ENCODE results near the gene MYO7A.

MYO7A gene

DNA sequence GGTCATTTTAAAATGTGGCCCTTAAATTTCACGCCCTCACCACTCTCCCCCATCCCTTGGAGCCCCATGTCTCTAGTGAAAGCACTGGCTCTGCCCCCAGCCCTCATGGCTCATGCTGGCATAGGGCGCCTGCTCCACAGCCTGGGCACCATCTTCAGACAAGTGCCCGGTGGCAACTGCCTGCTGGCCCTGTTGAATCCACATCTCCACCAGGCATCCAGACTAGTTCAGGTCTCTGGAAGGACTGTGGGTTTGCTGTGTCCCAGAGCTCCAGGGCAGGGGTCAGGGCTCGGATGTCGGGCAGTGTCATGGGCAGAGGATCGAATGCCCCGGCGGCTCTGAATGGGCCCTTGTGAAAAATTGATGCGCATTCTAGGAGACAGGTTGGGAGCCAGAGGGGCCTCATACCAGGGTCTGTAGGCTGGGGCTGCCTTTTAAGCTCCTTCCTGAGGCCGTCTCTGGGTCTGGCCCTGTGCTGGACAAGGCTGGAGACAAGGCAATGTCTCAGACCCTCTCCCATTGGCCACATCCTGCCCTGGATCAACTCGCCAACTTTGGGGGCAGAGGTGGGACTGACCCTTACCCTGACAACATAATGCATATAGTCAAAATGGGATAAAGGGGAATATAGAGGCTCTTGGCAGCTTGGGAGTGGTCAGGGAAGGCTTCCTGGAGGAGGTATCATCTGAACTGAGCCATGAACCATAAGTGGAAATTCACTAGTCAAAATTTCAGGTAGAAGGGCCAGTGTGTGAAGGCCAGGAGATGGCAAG, 1.2 kb downstream of the MYO7A start:
- no peak for DNase-seq (ENCODE audit: low spot score)

DNA sequence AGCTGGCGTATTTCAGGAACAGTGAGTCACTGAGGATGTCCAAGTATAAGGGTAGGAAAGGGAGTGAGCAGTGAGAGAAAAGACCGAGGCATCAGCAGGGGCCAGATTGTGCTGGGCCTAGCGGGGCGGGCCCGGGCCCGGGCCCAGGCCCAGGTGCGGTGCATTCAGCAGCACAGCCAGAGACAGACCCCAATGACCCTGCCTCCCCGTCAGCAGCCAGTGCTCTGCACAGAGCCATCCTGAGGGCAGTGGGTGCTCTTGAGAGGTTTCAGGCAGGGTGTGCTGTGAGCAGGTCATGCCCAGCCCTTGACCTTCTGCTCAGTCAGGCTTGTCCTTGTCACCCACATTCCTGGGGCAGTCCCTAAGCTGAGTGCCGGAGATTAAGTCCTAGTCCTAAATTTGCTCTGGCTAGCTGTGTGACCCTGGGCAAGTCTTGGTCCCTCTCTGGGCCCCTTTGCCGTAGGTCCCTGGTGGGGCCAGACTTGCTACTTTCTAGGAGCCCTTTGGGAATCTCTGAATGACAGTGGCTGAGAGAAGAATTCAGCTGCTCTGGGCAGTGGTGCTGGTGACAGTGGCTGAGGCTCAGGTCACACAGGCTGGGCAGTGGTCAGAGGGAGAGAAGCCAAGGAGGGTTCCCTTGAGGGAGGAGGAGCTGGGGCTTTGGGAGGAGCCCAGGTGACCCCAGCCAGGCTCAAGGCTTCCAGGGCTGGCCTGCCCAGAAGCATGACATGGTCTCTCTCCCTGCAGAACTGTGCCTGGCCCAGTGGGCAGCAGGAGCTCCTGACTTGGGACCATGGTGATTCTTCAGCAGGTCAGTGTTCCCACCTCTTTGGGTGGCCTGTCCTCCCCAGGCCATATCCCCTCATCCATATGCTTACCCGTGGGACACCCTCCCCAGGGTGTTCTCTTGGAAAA, 2.1 kb downstream of the MYO7A start:
- no peak for DNase-seq (ENCODE audit: low spot score)

DNA sequence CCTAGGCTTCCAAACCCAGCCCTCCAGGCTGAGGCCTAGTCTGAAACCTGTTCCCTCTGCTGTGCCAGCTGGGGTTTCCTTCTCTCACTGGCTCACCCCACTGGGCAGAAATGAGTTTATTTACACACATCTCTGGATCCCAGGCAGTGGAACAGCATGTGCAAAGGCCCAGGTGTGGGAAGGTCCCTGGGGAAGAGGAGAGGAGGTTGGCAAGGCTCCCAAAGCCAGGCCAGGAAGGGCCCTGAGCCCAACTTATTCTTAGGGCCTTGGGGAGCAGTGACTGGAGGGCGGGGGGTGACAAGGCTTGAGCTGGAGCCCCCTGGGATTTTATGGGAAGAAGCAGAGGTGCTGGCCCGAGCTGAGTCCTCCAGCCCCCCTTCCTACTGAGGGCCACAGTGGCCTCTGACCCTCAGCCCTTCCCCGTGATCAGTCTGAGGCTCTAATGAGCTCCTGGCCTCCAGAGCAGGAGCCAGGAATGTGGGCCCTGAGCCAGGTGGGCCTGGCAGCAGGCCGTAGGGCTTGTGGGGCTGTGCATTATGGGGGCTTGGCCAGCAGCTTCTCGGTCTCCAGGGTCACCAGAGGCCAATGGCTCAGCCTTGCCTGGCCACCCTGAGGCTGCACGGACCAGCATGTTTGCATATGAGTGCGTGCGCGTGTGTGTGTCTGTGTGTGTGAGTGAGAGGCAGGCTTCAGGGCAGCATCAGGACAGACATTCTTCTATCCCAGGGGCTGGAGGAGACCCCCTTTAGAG, 2.9 kb downstream of the MYO7A start:
- no peak for DNase-seq (ENCODE audit: low spot score)

DNA sequence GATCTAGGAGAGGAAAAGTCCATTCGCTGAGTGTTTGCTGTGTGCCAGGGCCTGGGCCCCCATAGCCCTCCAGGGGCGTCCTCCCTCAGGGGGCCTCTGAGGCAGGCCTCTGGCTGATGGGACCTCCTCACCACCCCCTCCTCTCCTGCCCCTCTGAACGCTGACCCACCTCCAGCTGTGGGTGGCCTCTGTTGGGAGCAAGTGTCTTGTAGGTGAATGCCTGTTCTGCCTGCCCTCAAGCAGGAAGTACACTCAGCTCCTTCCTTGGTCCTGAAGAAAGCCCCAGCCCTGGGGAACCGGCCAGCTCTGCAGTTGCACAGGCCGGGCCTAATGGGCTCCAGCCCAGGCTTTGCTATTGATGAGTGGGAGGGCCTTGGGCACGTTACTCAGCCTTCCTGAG, 3.5 kb downstream of the MYO7A start:
- DNase-seq (ENCODE audit: low spot score) = no peak

DNA sequence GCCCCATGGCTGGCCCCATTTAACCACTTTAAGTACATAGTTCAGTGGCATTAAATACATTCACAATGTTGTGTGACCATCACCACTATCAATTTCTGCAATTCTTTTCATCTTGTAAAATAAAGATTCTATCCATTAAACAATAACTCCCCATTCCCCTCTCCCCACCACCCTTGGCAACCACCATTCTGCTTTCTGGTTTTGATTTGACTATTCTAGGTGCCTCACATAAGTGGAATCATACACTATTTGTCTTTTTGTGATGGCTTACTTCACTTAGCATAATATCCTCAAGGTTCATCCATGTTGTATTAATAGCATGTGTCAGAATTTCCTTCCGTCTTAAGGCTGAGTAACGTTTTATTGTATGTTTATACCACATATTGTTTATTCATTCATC, 7.0 kb downstream of the MYO7A start:
- DNase-seq (ENCODE audit: low spot score) = no peak

DNA sequence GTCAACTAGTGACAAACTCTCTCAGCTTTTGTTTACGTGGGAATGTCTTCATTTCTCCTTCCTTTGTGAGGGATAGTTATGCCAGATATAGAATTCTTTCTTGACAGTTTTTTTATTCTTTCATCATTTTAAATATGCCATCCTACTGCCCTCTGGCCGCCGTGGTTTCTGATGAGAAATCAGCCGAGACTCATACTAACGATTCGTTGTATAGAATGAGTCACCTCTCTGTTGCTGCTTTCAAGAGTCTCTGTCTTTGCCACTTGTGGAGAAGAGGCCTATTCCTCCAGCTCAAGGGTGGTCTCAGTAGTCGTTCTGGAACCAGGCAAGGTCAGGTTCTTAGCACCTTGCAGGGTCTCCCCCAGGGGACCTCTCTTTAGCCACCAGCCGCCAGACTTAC, 8.0 kb downstream of the MYO7A start:
- DNase-seq (ENCODE audit: low spot score) = peak; percentile 62

DNA sequence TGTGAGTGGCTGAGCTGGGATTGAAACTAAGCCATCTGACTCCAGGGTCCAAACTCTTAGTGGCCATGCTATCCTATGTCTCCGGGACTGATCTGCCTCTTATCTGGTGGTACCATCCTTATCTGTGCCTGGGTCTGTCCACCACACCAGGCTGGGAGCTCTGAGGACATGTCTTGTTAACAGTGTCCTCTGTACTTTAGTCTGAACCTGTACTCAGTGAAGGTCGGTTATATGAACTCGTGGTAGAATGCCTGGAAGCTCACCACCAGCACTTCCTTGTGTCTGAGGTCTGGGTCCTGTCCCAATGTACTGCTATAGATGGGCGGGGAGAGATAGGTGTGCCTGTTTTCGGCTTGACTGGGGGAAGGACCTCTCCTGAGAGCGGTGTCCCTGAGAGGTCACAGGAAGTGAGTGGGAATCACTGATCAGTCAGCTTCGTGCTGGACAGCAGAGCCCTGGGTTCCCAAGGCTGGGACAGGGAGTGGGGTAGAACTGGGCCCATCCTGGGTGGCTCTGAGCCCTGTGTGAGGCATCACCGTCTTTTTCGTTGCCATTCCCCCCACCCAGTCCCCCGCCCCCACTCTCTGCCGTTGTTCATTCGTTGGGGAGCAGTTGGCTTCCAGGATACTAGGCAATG, 8.9 kb downstream of the MYO7A start:
- DNase-seq (ENCODE audit: low spot score) = no peak

DNA sequence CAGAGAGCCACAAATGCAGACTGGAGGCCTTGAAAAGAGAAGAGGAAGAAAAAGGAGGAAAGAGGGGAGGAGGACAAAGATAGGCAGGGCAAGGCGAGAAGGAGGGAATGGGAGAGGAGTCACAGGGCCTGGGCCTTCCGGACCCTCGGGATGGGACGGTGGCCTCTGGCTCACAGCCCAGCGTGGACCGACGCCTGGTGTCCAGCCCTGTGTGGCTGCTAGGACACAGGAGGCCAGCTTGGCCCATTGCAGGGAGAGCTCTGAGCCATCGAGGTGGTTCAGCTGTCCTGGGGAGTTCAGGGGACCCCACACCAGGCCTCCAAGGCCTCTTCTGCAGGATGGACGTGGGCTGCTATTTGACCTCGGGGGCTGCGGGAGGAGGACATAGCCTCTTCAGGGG, 9.4 kb downstream of the MYO7A start:
- DNase-seq (ENCODE audit: low spot score) = no peak

DNA sequence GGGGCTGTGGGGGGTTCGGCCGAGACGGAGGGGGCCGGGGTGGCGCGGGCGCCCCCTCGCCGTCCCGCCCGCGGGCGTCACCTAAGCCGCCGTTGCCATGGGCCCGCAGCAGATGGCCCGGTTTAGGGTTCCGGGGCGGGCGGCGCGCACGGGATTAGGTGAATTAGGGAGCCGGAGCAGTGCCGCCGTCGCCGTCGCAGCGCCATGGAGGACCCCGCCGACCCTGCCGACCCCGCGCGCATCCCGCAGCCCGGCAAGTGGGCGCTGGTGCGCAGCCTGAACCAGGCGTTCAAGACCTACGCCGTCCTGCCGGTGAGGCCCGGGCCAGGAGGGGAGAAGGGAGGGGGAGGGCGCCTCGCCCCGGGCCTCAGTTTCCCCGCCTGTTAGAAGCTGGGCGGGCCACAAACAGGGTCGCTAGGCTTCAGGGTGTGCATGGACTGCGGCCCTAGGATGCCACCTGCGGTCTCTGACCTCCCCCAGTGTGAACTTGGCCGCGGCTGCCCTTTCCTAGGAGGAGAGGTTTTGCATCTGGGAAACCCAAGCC, 10.1 kb downstream of the MYO7A start:
- no peak for DNase-seq (ENCODE audit: low spot score)

DNA sequence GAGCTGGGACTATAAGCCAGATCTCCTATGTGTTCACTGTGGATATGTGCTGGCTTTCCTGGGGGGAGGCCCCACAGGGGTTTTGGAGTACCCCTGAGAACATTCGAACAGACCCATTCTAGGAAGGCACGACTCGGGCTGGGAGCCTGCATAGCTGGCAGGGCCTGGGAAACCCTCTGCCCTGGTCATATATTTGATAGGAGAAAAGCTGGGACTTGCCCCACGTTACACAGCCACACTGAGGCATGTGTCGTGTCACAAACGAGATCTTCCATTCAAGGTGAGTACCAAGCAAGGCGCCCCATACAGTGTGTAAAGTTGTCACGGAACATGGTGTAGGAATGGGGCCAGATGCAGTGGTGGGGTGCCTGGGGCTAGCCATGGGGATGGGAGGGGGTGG, 11.2 kb downstream of the MYO7A start:
- DNase-seq (ENCODE audit: low spot score) = no peak

DNA sequence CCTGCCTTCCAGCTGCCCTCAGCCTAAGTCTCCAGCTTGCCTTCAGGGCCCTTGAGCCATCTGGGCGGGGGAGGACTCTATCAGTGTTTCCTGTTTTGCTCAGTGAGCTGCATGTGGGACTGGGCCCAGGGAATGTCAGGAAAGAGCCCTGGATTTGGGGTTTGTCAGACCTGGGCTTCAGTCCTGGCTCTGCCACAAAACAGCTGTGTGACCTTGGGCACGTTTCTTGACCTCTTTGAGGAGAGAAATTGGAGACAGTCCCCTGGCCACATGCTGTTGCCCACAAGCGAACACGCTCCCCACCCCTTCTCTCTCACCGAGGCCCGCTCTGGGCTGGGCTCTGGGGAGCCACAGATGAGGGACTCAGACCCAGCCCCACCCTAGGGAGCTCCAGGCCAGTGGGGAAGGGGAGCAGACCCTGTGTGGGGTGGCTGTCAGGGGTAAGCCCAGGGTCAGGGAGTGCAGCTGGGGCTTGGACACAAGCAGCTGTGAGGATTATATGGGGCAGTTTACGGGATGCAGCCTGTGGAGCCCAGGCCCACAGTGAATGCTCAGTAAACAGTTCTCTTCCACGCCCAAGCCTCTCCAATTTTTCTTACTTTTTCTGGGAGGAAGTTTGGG, 12.3 kb downstream of the MYO7A start:
- no peak for DNase-seq (ENCODE audit: low spot score)

DNA sequence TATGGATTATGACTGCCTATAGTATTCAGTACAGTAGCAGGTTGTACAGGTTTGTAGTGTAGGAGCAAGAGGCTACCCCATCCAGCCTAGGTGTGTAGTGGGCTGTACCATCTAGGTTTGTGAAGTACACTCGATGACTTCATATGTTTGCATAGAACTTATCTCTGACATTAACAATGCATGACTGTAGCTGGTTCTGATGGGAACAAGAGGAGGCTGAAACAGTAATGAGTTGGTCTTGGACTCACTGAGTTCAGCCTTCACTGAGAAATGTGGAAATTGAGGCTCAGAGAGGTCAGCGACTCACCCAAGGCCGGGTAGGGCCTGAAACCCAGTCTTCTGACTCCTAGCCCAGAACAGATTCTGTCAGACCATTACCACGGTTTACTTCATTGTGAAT, 13.0 kb downstream of the MYO7A start:
- peak; percentile 3 for DNase-seq (ENCODE audit: low spot score)

DNA sequence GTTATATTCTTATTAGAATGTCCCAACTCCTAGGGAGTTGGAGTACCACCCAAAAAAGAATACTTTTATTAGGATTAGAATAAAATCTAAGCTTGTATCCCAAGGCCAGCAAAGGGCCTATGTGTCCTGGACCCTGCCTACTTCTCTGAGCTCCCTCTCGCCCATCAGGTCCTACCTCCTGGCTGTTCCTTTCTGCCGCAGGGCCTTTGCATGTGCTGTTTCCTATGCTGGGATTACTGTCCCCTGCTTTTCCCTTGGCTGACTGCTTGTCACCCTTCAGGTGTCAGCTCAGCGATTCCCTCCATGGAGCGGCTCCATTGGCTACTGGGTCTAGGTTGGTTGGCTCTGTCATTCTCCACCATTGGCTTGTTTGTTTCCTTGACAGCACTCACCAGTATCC, 13.4 kb downstream of the MYO7A start:
- DNase-seq (ENCODE audit: low spot score) = no peak

DNA sequence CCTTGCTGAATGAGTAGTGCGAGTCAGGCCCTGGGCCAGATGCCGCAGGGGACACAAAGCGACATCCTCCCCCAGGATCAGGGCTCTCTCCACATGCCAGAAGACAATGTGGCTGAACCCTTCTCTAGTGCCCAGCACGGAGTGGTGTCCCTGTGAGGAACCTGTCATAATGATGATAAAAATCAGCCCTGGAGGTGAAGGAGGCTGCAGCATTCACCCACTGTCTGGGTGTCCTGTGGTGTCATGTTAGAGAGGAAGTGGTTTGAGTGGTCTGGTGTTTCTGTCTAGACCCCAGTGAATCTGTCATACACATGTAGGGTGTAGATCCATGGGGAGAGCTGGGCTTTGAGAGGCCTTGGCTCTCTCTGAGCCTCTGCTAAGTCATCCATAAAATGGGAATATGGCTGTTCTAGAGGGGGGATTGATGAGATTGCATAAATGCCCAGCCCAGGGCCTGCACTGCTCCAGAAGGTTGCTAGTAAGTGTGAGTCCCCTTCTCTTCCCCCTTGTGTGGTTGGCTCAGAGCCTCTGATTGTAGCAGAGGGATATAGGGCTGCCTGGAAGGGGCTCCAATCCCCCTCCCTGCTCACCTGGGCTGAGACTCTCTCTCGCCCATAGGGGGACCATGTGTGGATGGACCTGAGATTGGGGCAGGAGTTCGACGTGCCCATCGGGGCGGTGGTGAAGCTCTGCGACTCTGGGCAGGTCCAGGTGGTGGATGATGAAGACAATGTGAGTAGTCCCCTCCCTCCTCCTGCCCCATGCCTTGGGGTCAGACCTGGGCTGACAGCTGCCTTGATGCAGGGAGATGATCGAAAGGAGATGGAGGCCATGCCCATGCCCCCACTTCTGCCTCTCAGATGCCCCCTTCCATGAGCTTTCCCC, 14.3 kb downstream of the MYO7A start:
- no peak for DNase-seq (ENCODE audit: low spot score)

DNA sequence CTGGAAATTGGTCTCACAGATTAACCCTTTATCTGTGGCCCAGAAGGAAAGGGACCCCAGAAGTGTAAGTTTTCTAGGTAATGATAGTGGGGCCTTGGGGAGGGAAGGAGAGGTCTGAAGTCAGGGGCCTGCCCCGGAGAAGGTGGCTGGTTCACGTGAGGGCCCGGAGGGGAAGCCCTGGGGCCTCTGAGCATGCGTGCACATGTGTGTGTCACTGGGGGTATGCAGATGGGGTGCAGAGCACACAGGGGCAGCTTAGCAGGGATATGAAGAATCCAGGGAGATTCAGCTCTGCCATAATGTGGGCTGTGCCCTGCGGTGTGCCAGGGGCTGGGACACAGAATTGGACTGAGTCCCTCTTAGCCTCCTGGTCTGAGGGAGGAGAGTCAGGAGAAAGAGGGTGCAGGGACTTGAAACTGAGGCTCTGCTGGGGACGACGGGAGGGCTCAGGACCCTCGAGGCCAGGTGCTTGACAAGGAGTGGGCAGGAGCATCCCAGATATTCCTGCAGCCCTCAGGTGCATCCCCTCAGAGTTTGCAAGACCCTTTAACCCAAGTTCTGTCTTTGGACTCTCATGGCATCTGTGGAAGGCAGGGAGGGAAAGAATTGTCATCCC, 15.5 kb downstream of the MYO7A start:
- no peak for DNase-seq (ENCODE audit: low spot score)

DNA sequence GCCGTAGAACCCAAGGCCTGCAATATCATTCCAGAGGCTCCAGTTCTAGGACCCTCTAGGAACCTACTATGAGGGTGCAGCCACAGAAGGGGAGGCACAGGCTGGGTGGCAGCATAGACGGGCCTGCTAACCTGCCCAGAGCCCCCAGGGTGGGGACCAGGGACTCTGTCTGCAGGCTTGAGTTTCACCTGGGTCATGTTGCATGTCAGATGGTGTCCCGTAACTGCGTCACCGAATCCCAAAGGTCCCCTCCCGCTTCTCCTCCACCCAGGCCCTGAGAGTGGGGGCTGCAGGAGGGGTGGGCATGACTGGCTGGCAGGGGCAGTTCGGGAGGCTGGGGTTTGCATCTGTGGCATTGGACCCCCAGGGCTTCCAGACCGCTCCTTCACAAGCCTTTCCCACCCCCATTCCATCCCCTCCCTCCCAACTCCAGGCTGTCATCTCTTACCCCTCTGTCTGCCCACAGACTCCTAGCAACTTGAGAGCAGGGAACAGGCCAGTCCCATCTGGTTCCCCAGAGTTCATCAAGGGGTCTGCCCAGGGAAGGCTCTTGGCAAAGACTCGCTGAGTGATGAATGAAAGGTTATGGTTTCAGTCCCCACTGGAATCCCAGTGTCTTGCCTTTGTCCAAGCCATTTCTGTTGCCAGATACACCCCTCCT, 16.3 kb downstream of the MYO7A start:
- DNase-seq (ENCODE audit: low spot score) = no peak

DNA sequence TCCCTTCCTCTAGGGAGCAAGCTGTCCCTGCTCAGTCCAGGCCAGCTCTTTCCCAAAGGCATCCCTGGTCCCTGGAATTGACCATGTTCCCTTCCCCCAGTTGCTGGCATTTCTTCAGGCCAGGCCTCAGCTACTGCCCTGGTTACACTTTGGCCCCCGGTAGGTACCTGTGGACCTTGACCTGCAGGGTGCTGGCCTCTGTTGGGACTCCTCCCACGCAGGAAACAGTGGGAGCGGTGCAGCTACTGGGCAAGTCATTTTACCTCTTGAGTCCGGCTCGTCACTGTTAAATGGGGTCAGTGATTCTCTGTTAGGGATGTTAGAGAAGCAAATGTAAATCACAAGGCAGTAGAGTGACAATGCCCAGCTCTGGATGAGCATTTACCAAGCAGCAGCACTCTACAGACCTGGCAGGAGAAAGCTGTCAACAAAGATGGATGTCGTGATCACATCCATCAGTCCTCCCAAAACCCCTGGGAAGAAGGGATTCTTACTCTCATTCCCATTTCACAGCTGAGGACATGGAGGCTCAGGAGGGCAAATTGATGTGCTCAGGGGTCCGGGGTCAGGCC, 16.9 kb downstream of the MYO7A start:
- no peak for DNase-seq (ENCODE audit: low spot score)

DNA sequence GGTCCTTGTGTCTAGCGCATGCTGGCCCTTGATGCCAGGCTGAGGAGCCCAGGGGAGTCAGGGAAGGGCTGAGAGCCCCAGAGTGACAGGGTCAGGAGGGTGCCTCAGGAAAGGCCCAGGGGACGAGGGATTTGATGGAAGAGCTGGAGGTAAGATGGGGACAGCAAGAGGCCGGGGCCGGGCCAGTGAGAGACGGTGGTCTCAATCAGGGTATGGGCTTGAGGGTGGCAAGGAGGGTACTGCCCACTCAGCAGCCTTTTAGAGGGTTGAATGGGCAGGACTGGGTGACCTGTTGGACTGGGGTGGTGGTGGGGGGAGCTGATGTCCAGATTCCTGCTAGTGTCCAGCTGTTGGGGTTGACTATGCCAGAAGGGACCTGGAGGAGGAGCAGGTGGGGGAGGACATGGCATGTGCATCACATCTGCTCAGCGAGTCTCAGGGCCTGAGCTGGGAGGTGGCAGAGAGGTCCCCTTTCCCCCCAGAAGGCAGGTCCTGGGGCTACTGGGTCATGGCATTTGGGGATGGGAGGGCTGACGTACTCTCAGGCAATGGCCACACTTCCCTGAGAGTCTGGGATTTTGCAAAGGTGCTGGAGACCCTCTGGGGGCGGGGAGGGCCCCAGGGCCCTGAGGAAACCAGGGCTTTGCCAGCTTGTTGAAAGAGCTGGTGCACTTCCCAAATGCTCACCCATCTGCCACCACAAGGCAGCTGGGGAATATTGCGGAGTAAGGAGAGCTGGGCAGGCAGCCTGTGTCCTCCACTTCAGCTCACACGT, 18.4 kb downstream of the MYO7A start:
- DNase-seq (ENCODE audit: low spot score) = no peak

DNA sequence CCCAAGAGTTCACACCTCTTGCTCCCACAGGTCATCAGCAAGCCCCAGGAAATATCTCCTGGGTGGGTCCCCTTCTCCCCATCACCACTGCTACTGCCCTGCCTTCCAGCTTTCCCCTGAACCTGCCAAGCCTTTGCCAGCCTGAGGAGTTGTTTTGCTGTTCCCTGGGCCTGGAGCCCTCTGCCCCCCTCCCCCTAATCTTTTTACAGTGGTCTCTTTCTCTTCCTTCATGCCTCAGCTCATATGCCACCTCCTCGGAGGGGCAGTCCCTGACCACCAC, 18.9 kb downstream of the MYO7A start:
- no peak for DNase-seq (ENCODE audit: low spot score)

Data from RKO (cell line).